Left forelimb (tissue), 1 donor: ENCODE data around the gene LRRC32.
"Not testable (repeated sequence)": the region's sequence is repeated elsewhere in the genome, so short reads cannot be mapped to it uniquely, and the experiment has no call there.

Source experiments
- DNase-seq: peaks from one replicate; pipeline ENCODE4 v3.0.0-alpha.2; 2018; ENCODE audit warnings: low spot score

LRRC32 gene

DNA sequence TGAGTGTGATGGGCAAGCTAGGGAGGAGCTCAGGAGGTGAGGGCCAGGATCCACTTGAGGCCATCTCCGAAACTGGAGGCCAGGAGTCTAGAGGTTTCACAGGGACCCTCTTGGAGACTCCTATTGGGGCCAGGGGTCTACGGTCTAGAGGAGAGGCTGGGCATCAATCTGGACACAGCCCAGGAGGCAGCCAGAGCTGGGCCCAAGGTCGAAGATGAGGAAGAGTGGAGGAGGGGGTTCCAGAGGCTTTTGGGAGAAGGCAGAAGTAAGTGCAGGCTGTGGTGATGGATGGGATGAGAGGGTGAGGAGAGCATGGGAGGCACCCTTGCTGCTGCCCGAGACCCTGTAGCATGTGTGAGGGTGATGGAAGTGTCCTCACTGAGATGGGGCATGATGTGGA lies 56.6 kb downstream of the LRRC32 start:
- no peak for DNase-seq

DNA sequence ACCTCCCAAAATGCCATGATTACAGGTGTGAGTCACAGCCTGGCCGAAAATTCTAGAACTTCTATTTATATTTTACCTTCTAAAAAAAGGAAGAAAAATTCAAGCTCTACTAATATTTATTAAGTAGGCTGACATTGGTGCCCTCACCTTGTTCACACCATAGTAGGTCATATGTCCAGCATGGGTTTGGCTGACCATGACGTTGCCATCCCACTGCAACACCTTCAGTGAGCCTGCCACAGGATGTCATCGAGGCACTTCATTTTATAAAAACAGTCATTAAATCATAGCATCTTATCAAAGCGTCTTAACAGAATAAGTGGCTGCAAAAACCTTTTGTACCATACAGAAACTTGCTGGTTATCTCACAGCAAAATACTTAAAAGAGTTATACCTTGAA lies 58.3 kb downstream of the LRRC32 start:
- no peak for DNase-seq

GRCh38 chr11:76610871-76611475 lies 59.6 kb downstream of the LRRC32 start:
- DNase-seq = no peak

- no peak for DNase-seq
These were observed 60.2 kb downstream of the LRRC32 start for GRCh38 chr11:76610371-76610770.

GRCh38 chr11:76609736-76610370 lies 60.7 kb downstream of the LRRC32 start:
- no peak for DNase-seq

GRCh38 chr11:76608879-76609460 lies 61.6 kb downstream of the LRRC32 start:
- DNase-seq = not testable (repeated sequence)

DNA sequence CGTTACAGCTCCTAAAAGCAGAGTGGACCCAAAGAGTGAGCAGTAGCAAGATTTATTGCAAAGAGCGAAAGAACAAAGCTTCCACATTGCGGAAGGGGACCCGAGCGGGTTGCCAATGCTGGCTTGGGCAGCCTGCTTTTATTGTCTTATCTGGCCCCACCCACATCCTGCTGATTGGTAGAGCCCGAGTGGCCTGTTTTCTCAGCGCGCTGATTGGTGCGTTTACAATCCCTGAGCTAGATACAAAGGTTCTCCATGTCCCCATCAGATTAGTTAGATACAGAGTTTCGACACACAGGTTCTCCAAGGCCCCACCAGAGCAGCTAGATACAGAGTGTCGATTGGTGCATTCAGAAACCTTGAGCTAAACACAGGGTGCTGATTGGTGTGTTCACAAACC lies 62.3 kb downstream of the LRRC32 start:
- DNase-seq = not testable (repeated sequence)
